ENCODE results near the gene EPHB1. TPM values are rescaled to one million over a fixed set of nuclear protein-coding genes. Genes with fewer than 3 reads are reported as not detected.

Gene EPHB1
- total and polyA plus RNA-seq, 12 donors, result 0.07 to 3.4 (median 1.6) TPM

GRCh38 chr3:134839990-134840389, 44.9 kb downstream of the EPHB1 start:
- no peak for TF ChIP-seq CTCF (IDR thresholded peaks at IDR 0.05)
- intact Hi-C loops (cut with DNase I), result no loop called here
- DNase-seq, result peak in 1 of 2 donors; percentile 18

DNA sequence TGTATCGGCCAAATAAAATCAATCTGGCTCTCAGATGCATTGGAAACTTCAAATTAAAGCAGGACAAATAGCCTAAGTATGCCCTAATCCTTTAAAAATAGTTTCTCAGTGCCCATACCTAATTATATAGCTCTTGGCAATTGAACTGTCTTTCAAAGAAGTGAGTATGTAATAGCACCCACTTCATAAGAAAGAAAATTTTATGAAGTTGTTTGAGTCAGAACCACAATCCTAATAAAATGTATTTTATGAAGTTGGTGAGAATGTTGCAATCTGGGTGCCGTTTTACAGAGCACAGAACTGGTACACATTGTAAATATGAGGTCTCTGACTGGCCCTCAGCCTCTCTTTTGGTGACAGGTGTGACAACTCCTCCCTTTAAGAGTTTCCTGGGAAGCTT, 45.4 kb downstream of the EPHB1 start:
- intact Hi-C loops (cut with DNase I), result no loop called here
- Histone ChIP-seq H3K36me3 (no peaks in the 10 kb centered on the region), H3K27me3 (no peaks in the 10 kb centered on the region), H3K4me3 (no peak overlapping the region), H3K27ac (no peak overlapping the region), H3K9me3 (peaks cover 0 to 39% (median 8%) of the 10 kb centered on the region in 11 donors), H3K4me1 (peaks cover 0 to 6% (median 0%) of the 10 kb centered on the region in 9 donors)
- no peak for TF ChIP-seq CTCF (IDR thresholded peaks at IDR 0.05)
- ATAC-seq (no peak), DNase-seq (no peak)
- 81 to 85% methylated on average over 2 of the region's 2 CpGs for WGBS, 2 donors

More at GRCh38 chr3:134839990-134840389, 44.9 kb downstream of the EPHB1 start:
- no peak for ATAC-seq
- Histone ChIP-seq H3K27ac (no peak overlapping the region), H3K4me1 (peaks cover 0 to 6% (median 0%) of the 10 kb centered on the region in 9 donors), H3K27me3 (no peaks in the 10 kb centered on the region), H3K9me3 (peaks cover 0 to 39% (median 8%) of the 10 kb centered on the region in 11 donors), H3K36me3 (no peaks in the 10 kb centered on the region), H3K4me3 (no peak overlapping the region)
- WGBS, 2 donors, result 65 to 81% methylated on average over 1 of the region's 1 CpG

GRCh38 chr3:134846084-134846483, 51.0 kb downstream of the EPHB1 start:
- no peaks in the 10 kb centered on the region for H3K36me3 ChIP-seq
- H3K4me1 ChIP-seq, result peaks cover 0 to 23% (median 18%) of the 10 kb centered on the region in 9 donors
- ATAC-seq (no peak), DNase-seq (no peak)
- no peak overlapping the region for H3K4me3 ChIP-seq
- TF ChIP-seq CTCF (IDR thresholded peaks at IDR 0.05), result no peak
- peaks cover 0 to 28% (median 7%) of the 10 kb centered on the region in 11 donors for H3K9me3 ChIP-seq
- peak overlapping the region in 1 of 10 donors; percentile 9 for H3K27ac ChIP-seq
- no peaks in the 10 kb centered on the region for H3K27me3 ChIP-seq
- 87 to 90% methylated on average over 9 of the region's 9 CpGs for WGBS, 2 donors
- intact Hi-C loops (cut with DNase I), result no loop called here

DNA sequence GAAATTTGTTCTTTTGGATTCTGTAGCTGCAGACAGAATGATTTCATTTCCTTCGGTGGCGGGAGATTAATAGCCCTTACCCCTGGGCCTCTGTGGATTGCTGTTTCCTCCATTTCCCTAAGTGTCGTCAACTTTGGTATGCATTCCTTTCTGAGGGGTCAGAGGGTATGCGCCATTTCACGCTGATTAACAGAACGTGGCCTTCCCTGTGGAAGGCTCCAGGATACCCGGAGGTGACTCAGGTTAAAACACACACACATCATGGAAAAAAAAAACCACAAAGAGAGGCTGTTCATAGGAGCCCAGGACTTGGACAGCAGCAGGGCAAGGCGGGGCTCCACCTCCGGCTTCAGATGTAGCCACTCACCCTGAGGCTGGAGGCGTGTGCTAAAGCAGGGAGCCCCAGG, 51.9 kb downstream of the EPHB1 start:
- peak overlapping the region in 1 of 10 donors; percentile 9 for H3K27ac ChIP-seq
- H3K4me1 ChIP-seq, result peaks cover 0 to 31% (median 21%) of the 10 kb centered on the region in 9 donors
- 29 to 46% methylated on average over 10 of the region's 10 CpGs for WGBS, 2 donors
- TF ChIP-seq CTCF (IDR thresholded peaks at IDR 0.05), result no peak
- ATAC-seq (peak; percentile 49 to 86 (median 72)), DNase-seq (peak in 1 of 2 donors; percentile 17)
- H3K4me3 ChIP-seq, result no peak overlapping the region
- intact Hi-C loops (cut with DNase I), result no loop called here
- H3K9me3 ChIP-seq, result peaks cover 0 to 27% (median 7%) of the 10 kb centered on the region in 11 donors
- H3K27me3 ChIP-seq, result no peaks in the 10 kb centered on the region
- no peaks in the 10 kb centered on the region for H3K36me3 ChIP-seq

All from heart right ventricle (tissue), 16 donors.